Fibroblast of peridontal ligament (primary cell): ENCODE measurements around the gene OR2A42.
A peak's percentile ranks its signal among the peaks of the same experiment; 100 is the strongest.
"Not testable (repeated sequence)": the region's sequence is repeated elsewhere in the genome, so short reads cannot be mapped to it uniquely, and the experiment has no call there.

Source experiments
- DNase-seq: peaks from one replicate; pipeline ENCODE4 v3.0.0-alpha.2; 2010; ENCODE audit errors: extremely low read depth

OR2A42 gene, protein sequence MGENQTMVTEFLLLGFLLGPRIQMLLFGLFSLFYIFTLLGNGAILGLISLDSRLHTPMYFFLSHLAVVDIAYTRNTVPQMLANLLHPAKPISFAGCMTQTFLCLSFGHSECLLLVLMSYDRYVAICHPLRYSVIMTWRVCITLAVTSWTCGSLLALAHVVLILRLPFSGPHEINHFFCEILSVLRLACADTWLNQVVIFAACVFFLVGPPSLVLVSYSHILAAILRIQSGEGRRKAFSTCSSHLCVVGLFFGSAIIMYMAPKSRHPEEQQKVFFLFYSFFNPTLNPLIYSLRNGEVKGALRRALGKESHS

DNA sequence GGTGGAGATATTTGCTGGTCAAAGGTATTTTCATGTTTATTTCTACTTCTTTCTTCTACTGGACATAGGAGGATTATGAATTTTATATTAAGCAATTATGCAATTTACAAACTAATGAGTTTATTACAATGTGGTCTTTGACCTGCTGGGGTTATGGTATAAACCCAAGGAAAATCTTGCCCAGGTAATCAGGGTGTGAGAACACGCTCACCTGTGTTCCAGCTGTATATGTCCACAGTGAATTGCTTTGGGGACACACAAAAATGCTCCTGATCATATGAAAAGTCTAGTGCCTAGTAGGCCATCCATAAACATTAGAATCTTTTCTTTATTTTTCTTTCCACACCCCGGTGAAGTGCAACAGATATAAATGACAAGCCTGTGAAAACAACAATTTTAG lies at the start of gene OR2A42:
Gene OR2A42 (minus strand): TSS at position 241 of the 400 bp plus-strand sequence. CDS start 6,762 bp downstream, outside the sequence.
- DNase-seq: not testable (repeated sequence)

DNA sequence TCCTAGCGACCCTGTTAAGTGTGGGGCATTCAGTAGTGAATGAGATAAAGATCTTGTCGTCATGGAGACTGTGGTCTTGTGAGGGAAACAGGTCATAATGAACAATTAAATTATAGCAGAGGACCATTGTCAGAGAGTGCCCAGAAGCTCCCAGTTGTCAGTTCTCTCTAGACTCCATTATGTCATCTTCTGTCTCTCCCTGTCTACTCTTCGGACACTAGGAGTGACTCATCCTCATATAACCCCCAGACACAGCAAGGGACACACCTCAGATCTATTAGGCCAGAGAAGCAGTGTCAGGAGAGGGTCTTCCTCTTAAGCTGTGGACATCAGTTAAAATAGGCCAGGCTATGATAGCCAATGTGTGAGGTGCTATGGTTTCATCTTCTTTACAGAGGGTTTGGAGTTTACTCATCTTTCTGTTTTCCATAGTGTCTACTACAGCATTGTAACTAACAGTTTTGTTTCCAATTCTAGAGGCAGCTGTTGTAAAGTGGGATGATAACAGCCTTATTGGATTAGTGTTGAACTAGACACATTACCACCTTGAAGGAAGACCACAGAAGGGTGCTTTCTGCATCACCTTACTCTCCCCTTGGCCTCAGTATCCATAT lies 47.9 kb upstream of the OR2A42 start:
- DNase-seq: not testable (repeated sequence)

DNA sequence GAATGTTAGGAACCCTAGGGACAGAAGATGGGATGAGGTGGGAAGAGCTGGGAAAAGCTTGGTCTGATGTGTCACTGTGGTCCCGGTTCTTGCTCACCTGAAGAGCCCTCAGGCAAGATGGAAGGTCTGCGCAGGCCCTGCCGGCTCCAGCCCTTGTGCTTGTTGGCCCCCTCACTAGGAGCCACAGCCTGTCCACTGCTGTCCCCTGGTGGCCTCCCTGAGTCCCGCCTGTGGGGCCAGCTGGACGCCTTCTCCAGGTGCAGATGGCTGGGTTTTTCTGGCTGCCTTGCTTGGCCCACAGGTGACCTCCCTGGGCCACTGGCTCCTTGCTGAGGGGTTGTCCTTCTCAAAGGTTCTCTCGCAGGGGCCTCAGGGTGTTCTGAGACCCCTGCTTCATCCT lies 44.3 kb upstream of the OR2A42 start:
- not testable (repeated sequence) for DNase-seq

DNA sequence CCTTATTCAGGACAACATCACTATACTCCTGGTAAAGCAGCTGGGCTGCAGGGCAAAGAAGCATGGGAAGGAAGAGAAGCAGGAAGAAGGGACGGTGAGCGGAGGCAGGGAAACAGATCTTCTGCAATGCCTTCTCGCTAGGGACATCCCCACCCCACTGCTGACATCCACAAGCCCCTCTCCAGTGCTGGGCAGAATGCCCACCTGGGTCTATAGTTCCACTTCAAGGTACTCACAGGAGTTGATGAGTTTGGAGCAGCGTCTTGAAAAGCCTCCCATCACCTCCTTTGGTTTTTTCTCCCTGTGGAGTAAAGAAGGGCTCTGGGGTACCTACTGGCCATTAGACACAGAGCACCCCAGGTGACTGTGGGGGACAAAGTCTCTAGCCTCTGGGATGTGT lies 43.1 kb upstream of the OR2A42 start:
- not testable (repeated sequence) for DNase-seq

DNA sequence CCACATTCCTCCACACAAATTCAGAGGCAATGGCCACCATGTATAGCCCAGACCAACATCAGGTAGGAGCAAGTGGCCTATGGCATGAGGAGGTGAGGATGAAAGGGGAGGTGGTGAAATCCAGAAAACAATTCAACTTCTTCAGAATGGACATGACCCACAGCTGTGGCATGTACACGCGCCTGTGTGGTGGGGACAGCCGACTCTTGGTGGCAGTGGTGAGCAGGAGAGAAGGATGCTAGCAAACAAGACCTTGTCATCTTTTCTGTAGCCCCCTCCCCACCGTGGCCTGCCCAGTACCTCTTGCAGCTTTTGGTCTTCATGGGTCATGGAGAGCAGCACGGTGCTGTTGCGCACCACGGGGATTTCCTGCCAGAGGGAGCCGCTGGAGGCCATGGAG lies 42.6 kb upstream of the OR2A42 start:
- not testable (repeated sequence) for DNase-seq

DNA sequence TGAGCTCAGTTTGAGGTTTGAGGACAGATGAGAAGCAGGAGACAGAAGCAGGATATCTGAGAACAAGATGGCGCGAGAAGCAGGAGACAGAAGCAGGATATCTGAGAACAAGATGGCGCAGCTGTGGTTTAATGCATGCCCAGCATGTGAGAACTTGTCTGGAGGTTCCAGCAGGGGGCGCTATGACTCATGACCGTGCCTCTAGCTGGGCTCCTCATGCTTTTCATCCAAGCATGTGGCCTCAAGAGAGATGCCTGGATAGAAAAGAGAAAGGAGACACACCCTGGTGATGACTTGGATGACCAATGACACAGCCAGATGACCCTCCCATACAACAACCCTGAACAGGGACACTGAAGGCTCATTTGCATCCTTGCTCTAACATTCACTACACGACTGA lies 40.6 kb upstream of the OR2A42 start:
- not testable (repeated sequence) for DNase-seq

DNA sequence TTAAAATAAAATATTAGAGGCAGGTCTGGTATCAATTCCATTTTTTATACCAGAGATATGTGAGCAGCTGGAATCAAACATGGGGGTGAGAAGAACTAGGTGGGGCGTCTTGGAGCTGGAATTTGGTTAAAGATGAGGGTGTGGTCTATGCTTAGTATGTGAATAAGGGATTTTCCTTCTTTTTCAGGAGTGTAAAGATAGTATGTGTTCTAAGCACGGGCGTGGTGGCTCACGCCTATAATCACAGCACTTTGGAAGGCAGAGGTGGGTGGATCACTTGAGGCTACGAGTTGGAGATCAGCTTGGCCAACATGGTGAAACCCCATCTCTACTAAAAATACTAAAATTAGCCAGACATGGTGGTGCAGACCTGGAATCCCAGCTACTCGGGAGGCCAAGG lies 35.9 kb upstream of the OR2A42 start:
- DNase-seq: not testable (repeated sequence)

DNA sequence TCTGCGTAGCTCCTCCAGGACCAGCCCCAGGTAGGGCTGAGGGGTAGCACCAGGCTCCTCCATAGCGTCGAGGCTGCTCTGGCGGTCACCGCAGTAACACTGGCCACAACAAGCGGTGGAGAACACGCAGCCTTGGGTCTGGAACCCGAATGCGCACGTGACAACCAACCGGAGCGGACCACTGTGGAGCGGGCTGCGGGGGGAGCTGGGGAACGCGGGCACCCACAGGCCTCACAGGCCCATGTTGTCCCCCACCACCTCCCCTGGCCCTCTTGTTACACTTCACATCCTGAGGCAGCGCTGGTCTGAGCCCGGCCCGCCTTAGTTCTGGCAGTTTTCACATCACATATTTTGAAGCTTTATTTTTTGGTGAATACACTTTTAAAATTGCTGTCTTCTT lies 29.8 kb upstream of the OR2A42 start, which contains the start of gene CTAGE8:
Gene CTAGE8 (minus strand): TSS at position 101 of the 400 bp plus-strand sequence. CDS start 38 bp downstream, at position 63.
- not testable (repeated sequence) for DNase-seq

DNA sequence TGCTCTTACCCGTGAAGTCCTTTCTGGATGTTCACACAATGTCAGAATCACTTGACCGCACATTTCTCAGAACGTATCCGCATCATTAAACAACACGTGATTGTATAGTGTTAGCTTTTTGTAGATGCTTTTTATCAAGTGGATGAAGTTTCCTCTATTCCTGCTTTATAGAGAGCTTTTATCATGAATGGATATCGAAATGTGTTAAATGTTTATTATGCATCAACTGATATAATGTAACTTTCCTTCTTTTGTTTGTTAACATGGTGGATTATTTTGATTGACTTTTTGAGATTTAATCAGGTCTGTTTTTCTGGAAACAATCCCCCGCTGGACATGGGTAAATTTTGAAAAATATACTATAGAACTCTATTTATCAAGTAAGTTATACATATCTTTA lies 25.3 kb upstream of the OR2A42 start, which contains the start of gene OR2A7:
Gene OR2A7 (minus strand): TSS at position 101 of the 400 bp plus-strand sequence. CDS start 5,164 bp downstream, outside the sequence.
- not testable (repeated sequence) for DNase-seq

DNA sequence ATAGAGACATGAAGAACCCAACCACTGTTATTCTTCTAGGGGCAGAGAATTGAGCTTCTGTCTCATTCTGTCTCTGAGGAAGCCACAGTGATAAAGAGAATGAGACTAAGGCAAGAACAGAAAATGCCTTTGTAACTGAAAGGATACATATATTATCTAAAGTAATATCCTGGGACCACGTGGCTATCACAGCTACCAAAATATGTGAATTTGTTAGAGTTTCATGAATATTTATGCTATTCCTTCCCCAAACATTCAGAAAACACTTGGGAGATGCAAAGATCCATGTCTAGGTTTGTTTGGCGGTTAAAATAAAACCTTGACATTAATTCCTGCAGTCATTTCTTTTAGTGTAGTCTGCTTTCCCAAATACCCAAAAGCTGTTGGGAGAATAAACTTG lies 22.7 kb upstream of the OR2A42 start:
- not testable (repeated sequence) for DNase-seq

DNA sequence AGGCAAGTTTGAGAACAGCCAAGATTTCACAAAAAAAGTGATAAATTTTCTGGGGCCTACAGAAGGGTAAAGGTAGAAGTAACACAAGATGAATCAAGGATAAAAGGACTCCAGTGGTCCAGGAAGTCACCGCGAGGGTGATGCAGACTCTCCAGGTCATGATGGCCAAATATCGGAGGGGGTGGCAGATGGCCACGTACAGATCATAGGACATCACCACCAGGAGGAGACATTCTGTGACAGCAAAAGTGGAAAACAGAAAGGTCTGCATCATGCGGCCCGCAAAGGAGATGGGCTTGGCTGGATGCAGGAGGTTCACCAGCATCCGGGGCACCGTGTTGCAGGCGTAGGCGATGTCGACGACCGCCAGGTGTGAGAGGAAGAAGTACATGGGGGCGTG lies 19.7 kb upstream of the OR2A42 start:
- not testable (repeated sequence) for DNase-seq

DNA sequence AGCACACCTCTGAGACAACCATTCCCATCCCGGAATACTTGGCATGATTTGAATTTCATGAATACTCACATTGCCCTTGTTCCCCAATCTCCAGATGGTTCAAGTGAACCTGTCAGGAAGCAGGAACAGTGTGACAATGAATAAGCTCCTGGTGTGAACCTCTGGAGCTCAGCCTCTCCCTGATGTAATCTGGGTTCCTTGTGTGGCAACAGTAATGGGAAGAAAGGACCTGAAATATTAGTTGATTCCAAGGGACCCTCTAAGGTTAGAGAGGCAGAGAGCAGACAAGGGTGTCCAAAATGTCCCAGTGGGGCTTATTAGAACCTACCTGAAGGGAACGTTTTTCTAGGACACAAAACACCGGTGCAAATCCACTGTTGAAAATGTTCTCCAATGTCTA lies 16.7 kb upstream of the OR2A42 start:
- peak; percentile 0 for DNase-seq

DNA sequence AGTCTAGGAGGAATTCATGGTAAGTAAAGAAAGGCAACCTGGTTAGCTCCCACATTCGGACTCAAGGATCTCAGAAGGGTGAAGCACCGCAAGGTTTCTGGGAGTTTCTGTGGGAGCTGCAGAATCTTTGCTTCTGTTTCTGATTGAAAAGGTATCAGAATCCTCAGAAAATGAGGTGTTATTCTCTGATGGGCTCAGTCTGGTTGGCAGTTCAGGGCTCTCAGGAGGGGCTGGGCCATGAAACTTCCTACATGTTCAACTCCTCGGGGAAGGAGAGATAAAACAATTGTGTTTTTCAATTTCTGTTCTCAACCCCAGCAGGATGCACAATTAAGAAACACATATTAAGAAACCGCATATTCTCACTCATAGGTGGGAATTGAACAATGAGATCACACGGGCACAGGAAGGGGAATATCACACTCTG lies 16.1 kb upstream of the OR2A42 start:
- no peak for DNase-seq

DNA sequence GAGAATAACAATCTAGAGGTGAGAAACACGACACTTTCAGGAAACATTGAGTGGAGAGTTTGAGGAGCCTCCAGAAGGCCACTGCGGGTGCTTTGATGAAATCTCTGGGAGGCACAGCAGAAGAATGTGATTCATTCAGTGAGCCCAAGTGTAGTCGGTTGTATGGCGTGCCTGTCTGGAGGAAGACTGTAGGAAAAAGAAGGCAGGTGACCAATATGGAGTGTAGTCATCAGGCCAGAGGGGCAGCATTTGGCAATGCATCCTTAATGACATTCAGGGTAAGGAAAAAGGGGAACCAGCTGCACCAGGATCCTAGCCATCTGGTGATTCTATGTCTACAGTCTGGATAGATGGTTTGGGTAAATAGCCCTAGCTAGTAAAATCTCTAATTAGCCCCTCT lies 12.9 kb upstream of the OR2A42 start:
- DNase-seq: not testable (repeated sequence)

DNA sequence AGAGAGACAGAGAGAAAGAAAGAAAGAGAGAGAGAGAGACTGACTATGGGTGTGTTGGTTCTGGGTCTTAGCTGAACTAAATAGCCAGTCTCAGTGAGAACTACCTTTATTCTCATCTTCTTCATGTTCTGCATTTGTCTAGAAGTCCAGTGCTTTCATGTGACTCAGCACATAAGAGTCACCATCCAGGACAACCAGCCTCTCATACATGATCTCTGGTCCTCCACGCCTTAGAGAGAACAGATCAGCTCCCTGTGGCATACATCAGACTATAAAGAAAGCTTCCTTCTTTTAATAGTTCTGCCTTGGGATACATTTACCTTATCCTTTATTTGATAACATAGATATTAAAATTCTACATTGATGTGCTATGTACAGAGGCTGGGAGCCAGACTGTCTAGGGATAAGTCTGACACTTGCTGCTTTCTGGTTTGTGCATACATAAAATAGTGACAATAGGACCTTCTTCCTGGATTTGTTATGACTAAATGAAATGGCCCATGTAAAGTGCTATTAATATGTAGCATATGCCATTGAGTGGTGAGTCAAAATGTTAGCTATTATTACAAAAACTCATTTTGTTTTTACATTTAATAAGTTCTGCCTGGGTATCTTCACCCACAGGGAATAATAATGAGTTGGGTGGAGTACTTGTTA lies 8.4 kb upstream of the OR2A42 start:
- not testable (repeated sequence) for DNase-seq

DNA sequence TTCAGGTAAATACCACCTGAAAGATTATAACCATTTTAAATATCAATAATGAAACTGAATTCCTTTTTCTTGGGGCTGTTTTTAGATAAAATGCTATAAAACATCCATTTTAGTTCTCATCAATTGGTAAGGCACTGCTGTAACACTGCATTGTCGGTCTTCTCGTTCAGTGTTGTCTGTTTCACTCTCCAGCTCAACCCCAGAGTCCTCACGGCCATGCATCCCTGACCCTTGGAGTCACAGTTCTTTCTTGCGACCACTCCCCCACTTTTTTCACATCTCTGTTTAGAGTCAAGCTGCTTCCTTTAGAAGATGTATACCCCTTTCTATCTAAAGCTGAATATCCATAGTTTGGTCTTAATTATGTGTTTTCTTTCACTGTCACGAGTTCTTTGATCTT lies 7.6 kb upstream of the OR2A42 start:
- not testable (repeated sequence) for DNase-seq

DNA sequence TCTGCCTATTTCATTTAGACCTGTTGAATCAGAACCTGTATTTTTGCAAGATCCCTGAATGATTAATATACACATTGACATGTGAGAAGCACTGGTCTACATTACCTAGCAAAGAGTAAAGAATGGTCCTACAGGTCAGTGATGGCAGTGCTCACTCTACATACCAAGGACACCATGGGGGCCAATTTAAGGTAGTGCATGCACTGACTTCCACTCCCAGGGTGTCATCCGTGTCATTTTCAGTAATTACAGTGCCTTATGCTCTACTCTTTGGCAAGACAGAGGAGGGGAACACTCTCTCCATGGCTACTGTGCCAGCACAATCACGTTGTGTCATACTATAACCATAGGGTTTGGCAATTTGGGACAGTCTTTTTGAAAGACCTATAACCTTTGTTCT lies 6.0 kb upstream of the OR2A42 start:
- not testable (repeated sequence) for DNase-seq

DNA sequence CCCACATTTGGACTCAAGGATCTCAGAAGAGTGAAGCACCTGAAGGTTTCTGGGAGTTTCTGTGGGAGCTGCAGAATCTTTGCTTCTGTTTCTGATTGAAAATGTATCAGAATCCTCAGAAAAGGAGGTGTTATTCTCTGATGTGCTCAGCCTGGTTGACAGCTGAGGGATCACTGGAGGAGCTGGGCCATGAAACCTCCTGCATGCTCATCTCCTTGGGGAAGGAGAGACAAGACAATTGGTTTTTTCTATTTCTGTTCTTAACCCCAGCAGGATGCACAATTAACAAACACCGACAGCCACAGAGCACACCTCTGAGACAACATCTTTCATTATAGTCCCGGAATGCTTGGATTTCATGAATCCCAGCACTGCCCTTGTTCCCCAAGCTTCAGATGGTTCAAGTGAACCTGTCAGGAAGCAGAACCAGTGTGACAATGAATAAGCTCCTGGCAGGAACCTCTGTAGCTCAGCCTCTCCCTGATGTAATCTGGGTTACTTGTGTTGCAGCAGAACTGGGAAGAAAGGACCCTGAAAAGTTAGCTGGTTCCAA lies 799 bp downstream of the OR2A42 start:
- not testable (repeated sequence) for DNase-seq

DNA sequence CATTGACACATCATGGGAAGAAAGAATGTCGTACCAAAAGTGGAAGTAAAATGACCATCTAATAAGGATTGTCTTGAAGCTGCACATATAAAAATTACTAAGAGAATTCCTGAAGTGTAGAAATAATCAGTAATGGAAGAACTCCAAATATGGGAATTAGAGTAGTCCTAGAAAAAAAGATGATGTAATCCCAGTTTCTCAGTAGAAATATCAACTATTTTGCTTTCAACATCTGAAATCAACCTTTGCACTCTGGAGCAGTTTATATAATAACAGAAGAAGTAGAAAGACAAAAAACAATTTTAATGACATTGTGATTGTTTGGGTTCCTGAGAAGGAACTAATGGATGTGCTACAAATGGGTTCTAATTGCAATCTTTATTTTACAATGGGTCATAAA lies 6.4 kb downstream of the OR2A42 start:
- not testable (repeated sequence) for DNase-seq

DNA sequence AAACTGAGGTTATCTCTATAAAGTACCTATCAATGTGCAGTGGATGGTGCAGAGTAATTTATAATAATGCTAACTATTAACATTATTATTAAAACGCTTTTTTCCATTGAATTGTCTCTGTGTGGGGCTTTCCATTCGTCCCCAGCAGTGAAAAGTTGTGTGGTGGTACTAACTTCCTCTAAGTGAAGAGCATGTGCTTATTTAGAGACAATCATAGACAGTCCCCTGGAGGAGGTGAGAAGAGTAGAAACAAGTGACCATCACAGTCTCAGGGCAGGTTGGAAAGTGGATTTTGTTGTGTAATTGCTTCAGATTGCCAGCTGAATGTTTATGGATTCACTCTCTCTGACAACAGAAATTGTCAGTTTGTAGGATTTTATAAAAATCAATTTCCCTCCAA lies 8.4 kb downstream of the OR2A42 start:
- not testable (repeated sequence) for DNase-seq

DNA sequence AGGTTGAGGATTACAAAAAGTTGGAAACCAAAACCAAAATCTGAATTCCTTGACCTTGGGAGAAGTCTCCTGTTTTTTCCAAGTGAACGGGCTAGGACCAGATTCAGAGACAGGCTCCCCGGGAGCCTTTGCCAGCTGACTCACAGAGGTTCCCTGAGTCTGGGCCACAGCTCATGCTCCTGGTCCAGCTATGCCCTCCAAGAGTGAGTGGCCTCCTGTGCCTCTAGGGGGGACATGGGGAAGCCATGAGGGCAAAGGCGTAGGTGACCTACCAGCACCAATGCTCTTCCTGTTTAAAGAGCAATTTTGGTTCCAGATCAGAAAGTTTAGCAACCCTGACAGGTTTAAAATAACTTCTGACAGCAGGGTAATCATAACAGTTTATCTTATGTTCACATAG lies 10.6 kb downstream of the OR2A42 start:
- not testable (repeated sequence) for DNase-seq

DNA sequence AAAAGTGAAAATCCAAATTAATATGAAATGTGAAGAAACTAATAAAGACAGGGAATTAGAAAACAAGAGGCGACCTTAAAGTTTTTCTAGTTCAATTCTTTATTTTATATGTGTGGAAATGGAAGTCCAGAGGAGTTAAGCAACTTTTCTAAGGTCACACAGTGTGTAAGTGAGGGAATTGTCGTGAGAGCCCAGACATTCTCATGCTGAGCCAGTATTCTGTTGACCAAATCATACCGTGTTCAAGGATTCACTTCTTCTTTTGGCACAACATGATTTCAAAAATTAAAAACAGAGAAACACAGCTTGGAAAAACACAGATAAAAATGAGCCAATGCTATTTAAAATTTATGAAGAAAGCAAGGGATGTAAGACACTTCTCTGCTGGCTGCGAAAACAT lies 12.5 kb downstream of the OR2A42 start:
- DNase-seq: not testable (repeated sequence)
